OCI-M2 (cell line): ENCODE data around the gene MCRIP2.

Experiments used
- DNase-seq: peaks from one replicate; lab custom pipeline; 2025; ENCODE audit not compliant: unreplicated experiment; lab: John Stamatoyannopoulos, UW

Gene MCRIP2

DNA sequence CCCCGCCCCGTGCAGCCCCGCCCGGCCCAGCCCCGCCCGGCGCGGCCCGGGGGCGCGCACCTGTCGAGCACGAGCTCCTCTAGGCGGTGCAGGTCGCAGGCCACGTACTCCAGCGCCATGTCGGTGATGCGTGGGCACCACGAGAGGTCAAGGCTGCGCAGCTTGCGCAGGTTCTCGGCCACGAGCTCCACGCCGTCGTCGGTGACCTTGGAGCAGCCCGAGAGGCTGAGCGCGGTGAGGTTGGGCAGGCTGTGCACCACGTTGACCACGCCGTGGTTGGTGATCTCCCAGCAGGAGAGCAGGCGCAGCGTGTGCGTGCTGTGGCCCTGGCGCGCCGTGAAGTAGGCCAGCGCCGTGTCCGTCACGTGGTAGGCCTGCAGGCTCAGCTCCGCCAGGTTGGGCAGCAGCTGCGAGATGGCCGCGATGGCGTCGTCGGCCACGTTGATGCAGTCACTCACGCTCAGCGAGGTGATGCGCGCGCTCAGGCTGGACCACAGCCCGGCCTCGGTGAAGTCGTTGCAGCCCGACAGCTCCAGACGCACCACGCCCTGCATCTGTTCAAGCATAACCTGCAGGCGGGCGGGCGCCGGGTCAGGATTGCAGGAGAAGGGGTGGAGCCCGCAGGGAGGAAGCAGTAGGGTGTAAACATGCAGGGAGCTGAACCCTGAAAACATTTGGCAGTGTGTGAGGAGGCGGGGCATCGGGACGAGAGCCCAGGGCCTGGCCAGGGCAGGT, 53.9 kb downstream of the MCRIP2 start:
- DNase-seq, result no peak
